Measurements from ENCODE around the gene RAB5IF. TPM values are rescaled to one million over a fixed set of nuclear protein-coding genes. Genes with fewer than 3 reads are reported as not detected.

The RAB5IF gene
- total RNA-seq, 1 donor from 2014 or later, result 56.5 TPM

DNA sequence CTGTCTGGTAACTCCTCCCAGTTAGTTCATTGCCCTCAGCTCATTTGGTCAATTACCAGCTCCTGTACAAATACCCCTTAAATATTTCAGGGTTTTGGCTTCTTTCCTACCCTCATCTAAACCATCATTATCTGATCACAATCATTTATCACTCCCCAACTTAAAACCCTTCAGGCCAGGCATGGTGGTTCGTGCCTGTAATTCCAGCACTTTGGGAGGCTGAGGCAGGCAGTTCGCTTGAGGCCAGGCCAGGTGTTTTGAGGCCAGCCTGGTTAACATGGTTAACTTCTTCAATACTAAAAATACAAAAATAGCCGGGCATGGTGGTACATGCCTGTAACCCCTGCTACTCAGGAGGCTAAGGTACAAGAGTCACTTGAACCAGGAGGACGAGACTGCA lies 22.8 kb upstream of the RAB5IF start:
- peaks cover 6% of the 10 kb centered on the region for H3K4me1 ChIP-seq
- no peak overlapping the region for H3K27ac ChIP-seq (replicated peaks)
- H3K9me3 ChIP-seq (replicated peaks), result no peaks in the 10 kb centered on the region
- no peak for DNase-seq
- intact Hi-C loops (cut with micrococcal nuclease), result no loop called here
- TF ChIP-seq, protein P1, sequence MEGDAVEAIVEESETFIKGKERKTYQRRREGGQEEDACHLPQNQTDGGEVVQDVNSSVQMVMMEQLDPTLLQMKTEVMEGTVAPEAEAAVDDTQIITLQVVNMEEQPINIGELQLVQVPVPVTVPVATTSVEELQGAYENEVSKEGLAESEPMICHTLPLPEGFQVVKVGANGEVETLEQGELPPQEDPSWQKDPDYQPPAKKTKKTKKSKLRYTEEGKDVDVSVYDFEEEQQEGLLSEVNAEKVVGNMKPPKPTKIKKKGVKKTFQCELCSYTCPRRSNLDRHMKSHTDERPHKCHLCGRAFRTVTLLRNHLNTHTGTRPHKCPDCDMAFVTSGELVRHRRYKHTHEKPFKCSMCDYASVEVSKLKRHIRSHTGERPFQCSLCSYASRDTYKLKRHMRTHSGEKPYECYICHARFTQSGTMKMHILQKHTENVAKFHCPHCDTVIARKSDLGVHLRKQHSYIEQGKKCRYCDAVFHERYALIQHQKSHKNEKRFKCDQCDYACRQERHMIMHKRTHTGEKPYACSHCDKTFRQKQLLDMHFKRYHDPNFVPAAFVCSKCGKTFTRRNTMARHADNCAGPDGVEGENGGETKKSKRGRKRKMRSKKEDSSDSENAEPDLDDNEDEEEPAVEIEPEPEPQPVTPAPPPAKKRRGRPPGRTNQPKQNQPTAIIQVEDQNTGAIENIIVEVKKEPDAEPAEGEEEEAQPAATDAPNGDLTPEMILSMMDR (IDR thresholded peaks at IDR 0.05; ENCODE audit: borderline replicate concordance), result no peak
- H3K27me3 ChIP-seq (ENCODE audit: low read depth), result no peaks in the 10 kb centered on the region
- H3K36me3 ChIP-seq, result peaks cover 41% of the 10 kb centered on the region
- no peak overlapping the region for H3K4me3 ChIP-seq

DNA sequence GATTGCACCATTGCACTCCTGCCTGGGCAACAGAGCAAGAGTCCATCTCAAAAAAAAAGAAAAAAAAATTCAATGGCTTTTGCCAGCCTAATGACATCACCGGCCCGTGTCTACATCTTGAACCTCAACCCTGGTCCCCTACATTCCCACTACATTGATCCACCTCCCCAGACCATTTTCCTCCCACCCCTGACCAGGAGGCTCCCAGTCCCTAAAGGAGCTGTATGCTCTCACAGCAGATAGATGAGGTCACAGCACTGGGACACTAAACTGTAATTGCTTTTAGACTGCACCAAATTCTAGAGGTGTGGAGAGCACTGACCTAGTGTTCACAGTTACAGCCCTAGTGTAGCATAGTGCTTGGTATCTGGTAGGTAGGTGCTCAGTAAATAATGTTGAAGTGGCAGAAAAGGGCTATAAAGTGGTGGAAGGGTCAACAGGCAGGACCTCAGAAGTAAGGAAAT lies 21.5 kb upstream of the RAB5IF start:
- no peak for DNase-seq
- no peaks in the 10 kb centered on the region for H3K27me3 ChIP-seq (ENCODE audit: low read depth)
- H3K4me3 ChIP-seq, result no peak overlapping the region
- H3K27ac ChIP-seq (replicated peaks), result no peak overlapping the region
- intact Hi-C loops (cut with micrococcal nuclease), result no loop called here
- peaks cover 37% of the 10 kb centered on the region for H3K36me3 ChIP-seq
- H3K4me1 ChIP-seq, result peaks cover 6% of the 10 kb centered on the region
- TF ChIP-seq, protein P1 (IDR thresholded peaks at IDR 0.05; ENCODE audit: borderline replicate concordance), result no peak
- no peaks in the 10 kb centered on the region for H3K9me3 ChIP-seq (replicated peaks)

DNA sequence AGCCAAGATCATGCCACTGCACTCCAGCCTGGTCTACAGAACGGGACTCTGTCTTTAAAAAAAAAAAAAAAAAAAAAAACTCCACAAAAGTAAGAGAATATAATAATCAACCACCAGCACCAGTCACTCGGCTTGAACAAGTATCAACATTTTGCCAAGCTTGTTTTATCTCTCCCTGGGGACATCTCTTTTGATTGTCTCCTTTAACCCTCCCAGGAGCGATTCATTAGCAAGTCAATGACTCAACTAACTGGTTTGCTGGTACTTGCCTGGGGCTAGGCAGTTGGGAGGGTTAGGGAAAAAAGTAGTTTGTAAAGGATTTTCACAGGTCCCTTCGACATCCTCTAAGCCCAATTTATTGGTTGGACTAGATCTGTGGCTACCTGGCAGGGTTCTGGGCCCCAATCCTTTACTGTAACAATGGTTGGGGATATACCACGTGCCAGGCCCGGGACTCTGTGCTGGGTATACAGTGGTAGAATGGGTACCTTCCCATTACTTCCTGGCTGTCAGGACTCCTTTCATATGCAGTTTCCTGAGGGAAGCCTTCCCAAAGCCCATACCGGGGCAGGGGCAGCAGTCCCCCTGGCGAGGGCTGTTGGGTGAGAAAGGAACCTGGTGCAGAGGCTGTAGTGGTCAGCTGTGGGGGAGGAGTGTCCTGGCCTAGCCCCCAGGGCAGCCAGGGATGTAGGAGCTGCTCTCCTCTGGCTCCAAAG lies 20.0 kb upstream of the RAB5IF start:
- TF ChIP-seq, protein P1 (IDR thresholded peaks at IDR 0.05; ENCODE audit: borderline replicate concordance), result no peak
- Histone ChIP-seq H3K27ac (replicated peaks) (no peak overlapping the region), H3K27me3 (ENCODE audit: low read depth) (no peaks in the 10 kb centered on the region), H3K4me3 (no peak overlapping the region), H3K4me1 (peaks cover 6% of the 10 kb centered on the region), H3K36me3 (peaks cover 27% of the 10 kb centered on the region), H3K9me3 (replicated peaks) (no peaks in the 10 kb centered on the region)
- intact Hi-C loops (cut with micrococcal nuclease), result no loop called here
- DNase-seq, result no peak

DNA sequence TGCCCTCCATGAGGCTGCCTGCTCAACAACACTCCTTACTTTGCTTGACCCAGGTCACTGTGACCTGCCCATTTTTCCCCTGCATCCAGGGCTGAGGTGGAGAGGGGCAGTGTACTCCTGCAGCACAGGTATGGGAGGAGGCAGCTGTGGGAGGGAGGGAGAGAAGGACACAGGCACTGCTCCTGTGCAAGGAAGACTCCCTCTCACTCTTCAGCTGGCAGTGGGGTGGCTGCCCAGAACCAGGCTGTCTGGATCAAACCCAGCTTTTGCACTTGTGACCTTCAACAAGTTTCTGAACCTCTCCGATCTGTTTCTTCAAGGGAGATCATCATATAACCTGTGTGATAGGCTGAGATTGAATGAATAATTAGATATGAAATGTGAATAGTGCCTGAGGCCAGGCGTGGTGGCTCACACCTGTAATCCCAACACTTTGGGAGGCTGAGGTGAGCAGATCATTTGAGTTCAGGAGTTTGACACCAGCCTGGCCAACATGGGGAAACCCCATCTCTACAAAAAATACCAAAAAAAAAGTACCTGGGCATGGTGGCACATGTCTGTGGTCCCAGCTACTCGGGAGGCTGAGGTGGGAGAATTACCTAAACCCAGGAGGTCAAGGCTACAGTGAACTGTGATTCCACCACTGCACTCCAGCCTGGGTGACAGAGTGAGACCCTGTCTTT lies 18.1 kb upstream of the RAB5IF start:
- TF ChIP-seq, protein P1 (IDR thresholded peaks at IDR 0.05; ENCODE audit: borderline replicate concordance), result no peak
- H3K4me3 ChIP-seq, result no peak overlapping the region
- H3K27me3 ChIP-seq (ENCODE audit: low read depth), result no peaks in the 10 kb centered on the region
- H3K4me1 ChIP-seq, result peaks cover 6% of the 10 kb centered on the region
- H3K9me3 ChIP-seq (replicated peaks), result no peaks in the 10 kb centered on the region
- intact Hi-C loops (cut with micrococcal nuclease), result no loop called here
- no peak for DNase-seq
- no peak overlapping the region for H3K27ac ChIP-seq (replicated peaks)
- H3K36me3 ChIP-seq, result peaks cover 23% of the 10 kb centered on the region

DNA sequence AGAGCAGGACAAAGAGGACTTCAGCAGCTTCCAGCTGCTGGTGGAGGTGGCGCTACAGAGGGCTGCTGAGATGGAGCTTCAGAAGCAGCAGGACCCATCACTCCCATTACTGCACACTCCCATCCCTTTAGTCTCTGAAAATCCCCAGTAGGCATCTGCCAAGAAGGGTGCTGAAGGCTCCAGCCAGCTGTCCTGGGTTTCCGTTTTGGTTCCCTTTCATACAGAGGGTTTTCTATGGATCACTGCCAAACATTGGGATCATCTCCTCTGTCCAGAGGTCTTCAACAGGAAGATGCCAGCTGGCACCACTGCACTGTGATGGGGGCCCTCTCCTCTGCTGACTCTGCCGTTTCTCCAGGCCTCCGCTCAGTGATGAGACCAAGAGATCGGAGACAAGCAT lies 14.3 kb upstream of the RAB5IF start:
- intact Hi-C loops (cut with micrococcal nuclease), result no loop called here
- Histone ChIP-seq H3K27me3 (ENCODE audit: low read depth) (no peaks in the 10 kb centered on the region), H3K4me3 (no peak overlapping the region), H3K27ac (replicated peaks) (no peak overlapping the region), H3K36me3 (peaks cover 19% of the 10 kb centered on the region), H3K4me1 (peaks cover 6% of the 10 kb centered on the region), H3K9me3 (replicated peaks) (no peaks in the 10 kb centered on the region)
- TF ChIP-seq, protein P1 (IDR thresholded peaks at IDR 0.05; ENCODE audit: borderline replicate concordance), result no peak
- no peak for DNase-seq

Data from left ventricle myocardium inferior (tissue), 1 donor.